Fibroblast of upper back skin (primary cell): Measurements from ENCODE around the gene ISG15.
A peak's percentile ranks its signal among the peaks of the same experiment; 100 is the strongest.
"Not testable (repeated sequence)": the region's sequence is repeated elsewhere in the genome, so short reads cannot be mapped to it uniquely, and the experiment has no call there.

Experiments used
- DNase-seq: peaks from one replicate; pipeline ENCODE4 v3.0.0-alpha.2; 2013

Gene ISG15

DNA sequence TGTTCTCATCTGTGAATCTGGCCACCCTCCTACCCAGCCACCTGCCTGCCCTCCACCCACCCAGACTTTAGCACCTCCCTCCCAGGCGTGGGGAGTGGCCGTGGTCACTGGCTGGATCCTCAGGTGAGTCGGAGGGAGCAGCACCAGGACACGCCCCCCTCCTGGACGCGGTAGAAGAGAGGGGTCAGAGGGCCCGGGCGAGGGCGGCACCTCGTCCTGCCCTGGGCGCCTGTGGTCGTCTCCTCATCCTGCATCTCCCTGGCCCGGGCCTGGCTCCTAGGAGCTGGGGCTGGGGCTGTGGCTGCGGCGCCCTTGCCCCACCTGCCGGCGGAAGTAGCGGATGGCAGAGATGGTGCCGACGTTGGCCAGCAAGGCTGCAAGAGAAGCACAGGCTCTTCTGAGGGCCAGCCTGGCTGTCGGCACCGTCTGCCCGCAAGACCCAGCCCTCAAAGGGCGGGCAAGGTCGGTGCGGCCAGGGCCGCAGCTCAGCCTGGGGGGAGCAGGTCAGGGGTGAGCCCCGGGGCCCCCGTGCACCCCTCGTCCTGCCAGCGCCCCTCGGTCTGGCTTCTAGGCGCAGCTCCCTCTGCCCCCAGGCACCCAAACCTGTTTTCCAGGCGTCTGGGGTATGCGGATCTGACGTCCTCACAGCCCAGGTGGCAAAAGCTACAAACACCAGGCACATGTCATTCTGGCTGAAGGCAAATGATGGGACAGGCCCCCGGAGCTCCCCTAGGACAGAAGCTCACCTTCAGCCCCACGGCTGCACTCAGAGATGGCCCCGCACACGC is 37.2 kb upstream of the ISG15 start:
- DNase-seq = peak; percentile 39

- DNase-seq = not testable (repeated sequence)
Measured at GRCh38 chr1:976791-977190, 36.5 kb upstream of the ISG15 start.

DNA sequence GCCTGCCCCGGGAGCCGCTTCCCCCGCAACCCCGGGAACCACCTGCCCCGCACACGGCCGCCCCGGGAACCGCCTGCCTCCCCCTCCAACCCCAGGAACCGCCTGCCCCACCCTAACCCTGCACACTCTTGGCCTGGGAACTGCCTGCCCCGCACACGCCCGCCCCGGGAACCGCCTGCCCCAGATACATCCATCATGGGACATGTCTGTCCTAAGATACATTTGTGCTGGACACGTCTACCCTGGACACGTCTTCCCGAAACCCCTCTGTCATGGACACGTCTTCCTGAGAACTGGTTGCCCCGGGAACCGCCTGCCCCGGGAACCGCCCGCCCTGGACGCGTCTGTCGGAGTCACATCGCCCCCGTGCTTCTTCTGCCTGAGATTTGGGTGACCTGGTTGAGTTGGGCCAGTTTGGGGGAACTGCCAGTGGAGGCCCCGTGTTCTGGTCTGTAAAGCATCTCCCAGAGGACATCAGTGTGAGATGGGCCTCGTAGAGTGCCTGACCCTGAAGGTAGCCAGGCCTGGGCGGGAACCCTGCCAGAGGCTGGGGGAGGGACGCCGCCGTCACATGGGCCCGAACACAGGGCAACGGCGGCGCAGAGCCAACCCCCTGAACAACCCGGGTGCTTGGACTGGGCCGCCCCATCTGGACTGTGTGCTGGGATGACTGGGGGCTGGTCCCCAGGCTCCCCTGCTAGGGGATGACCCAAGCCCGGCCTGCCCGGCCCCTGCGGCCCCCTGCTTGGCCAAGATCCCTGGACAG is 35.0 kb upstream of the ISG15 start:
- DNase-seq = no peak

DNA sequence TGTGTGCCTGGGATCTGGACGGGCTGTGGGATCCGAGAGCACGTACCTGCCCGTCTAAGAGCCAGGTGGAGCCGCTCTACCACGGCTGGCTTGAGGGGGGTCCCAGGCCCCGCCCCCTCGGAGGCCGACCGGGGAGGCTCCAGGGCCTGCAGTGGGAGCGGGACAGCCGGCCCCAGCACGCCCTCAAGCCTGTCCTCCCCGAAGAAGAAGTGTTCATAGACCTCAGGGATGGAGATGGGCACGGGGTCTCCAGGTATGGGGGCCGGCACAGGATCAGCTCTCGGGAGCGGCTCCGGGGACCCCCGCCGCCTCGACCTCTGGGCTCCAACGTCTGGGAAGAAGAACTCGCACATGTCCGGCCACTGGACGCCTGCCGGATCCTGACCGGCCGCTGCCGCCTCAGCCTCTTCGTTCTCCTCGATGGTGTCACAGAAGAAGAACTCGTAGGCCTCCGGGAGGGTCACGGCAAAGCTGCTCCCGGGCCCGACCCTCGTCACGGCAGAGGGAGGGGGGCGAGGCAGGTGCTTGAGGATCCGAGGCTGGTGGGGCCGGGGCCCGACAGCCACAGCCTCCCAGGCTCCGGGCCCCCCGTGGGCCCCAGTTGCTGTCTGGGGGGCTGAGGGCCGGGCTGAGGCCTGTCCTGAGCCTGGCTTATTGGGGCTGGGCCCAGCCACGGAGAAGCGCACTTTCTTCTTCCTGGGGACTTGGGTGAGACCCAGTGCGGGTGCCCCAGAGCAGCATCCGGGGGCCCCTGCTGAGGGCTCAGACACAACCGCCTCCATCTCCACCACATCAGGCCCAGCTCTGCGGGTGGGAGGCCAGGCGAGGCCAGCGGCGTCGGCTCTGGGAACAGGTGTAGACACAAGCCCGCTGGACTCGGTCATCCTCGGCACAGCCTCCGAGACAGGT is 34.2 kb upstream of the ISG15 start:
- DNase-seq = no peak

DNA sequence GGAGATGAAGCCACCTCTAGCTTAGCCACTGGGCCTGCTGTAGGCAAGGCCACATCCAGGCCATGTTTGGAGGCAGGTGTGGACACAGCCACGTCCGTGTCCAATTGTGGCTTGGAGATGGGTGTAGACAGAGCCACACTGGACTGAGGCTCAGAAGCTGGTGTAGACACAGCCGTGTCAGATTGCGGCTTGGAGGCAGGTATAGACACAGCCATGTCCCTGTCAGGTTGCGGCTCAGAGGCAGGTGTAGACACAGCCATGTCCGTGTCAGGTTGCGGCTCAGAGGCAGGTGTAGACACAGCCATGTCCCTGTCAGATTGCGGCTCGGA is 33.6 kb upstream of the ISG15 start:
- no peak for DNase-seq

DNA sequence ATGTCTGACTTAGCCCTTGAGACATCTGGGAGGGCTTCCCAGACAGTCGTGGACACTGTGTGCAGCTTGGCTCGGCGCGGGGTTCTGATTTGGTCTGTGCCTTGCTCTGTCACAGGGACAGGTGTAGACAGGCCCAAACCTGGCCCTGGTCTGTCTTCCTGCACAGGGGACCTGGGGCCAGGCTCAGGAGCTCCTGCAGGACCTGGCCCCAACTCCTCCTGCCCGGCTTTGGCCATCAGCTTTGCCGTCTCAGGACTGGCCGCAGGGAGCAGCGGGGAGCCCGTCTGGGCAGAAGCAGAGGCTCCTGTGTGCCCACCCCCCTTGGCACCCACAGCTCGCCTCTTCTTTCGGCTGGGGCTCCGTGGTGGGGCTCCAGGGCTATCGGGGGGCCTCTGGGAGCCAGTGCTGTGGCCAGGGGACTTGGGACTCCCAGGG is 33.1 kb upstream of the ISG15 start:
- no peak for DNase-seq

DNA sequence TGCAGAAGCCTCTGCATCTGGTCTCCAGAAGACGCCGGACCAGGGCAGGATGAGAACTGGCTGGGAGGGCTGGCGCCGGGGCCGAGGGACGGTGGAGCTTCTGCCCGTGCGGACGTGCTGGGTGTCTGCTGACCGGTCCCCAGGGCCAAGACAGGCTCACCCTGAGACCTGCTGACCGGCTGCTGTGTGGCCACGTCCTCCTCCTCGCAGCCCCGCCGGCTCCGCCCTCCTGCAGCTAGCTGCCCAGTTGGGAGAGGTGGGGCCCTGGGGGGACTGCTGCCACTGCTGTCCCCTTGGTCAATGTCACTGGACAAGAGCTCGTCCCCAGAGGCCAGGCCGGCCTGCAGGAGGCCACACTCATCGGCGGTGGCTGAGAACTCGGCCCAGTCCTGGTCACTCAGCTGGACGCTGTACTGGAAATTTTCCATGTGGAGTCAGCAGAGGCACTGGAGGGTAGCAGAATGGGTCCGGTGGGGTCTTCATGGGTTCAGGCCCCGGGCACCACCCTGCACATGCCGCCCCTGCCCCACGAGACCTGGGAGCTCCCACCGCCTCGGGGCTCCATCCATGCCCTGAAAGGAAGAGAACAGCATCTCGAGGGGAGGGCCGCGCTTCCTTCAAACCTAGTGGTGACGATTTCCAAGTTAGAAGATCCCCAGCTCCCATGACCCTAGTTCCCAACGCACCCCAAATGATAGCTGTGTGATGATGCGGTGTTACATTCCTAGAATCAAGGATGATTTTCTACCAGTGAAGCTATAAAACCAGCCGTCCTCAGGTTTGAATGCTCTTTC is 32.5 kb upstream of the ISG15 start:
- DNase-seq = no peak

- DNase-seq = no peak
Measured at GRCh38 chr1:981491-981954, 31.8 kb upstream of the ISG15 start.

DNA sequence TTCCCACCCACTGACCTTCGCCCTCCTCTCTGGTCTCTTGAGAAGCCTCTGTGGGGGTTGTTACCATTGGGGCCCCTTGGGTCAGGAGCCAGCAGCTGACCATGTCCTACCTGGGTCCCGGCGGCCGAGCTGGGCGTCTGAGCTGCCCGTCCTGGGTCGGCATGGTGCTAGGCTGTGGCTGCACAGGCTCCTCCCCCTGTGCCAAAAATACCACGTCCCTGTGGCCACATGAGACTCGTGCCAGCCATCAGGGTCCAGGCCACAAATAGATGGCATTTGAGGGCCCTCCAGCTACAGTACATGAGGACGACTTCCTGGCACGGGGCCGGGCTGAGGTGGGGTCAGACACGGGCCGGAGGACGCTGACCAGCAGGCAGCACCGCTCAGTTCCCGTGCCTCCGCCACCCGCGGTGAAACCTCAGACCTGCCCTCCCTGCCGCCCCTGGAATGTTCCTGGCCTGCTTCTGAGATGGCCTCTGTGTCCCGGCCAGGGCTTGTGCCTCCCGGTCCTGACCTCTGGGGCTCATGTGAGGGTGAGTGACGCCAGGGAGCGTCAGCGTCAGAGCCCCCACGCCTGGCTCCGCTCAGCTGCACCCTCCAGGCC is 31.2 kb upstream of the ISG15 start, which contains the start of gene PERM1:
Gene PERM1, minus strand, starts transcription at position 139 of the 604 bp plus-strand sequence. CDS start 1,064 bp downstream, outside the sequence.
- DNase-seq = no peak

- DNase-seq = no peak
Measured at GRCh38 chr1:982765-983436, 30.4 kb upstream of the ISG15 start.

GRCh38 chr1:983798-984475 is 29.4 kb upstream of the ISG15 start:
- no peak for DNase-seq

GRCh38 chr1:984476-984814 is 28.9 kb upstream of the ISG15 start:
- DNase-seq = no peak

GRCh38 chr1:985126-985525 is 28.2 kb upstream of the ISG15 start:
- DNase-seq = no peak

- DNase-seq = not testable (repeated sequence)
Measured at GRCh38 chr1:988061-988460, 25.2 kb upstream of the ISG15 start.

DNA sequence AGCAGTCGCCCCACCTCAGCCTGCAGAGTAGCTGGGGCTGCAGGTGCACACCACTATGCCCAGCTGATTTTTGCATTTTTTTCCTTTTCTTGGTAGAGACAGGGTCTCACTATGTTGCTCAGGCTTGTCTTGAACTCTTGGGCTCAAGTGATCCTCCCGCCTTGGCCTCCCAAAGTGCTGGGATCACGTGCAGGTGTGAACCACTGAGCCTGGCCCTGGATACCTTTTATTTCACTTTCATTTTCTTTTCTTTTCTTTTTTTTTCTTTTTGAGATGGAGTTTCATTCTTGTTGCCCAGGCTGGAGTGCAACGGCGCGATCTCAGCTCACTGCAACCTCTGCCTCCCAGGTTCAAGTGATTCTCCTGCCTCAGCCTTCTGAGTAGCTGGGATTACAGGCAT is 22.0 kb upstream of the ISG15 start:
- not testable (repeated sequence) for DNase-seq

- no peak for DNase-seq
Measured at GRCh38 chr1:991895-992294, 21.4 kb upstream of the ISG15 start.

DNA sequence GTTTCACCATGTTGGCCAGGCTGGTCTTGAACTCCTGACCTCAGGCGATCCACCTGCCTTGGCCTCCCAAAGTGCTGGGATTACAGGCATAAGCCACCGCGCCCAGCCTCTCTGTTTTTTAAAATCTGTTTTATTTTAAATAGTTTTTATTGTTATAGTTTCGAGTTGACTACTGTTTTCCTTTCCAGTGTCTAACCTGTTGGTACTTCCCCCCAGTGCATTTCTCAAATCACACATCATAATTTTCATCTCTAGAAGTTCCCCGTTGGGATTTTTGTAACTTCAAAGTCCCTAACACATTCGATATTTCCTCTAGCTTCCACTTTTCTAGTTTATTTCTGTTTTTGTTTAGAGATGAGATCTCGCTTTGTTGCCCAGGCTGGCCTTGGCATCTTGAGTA is 20.9 kb upstream of the ISG15 start:
- no peak for DNase-seq

DNA sequence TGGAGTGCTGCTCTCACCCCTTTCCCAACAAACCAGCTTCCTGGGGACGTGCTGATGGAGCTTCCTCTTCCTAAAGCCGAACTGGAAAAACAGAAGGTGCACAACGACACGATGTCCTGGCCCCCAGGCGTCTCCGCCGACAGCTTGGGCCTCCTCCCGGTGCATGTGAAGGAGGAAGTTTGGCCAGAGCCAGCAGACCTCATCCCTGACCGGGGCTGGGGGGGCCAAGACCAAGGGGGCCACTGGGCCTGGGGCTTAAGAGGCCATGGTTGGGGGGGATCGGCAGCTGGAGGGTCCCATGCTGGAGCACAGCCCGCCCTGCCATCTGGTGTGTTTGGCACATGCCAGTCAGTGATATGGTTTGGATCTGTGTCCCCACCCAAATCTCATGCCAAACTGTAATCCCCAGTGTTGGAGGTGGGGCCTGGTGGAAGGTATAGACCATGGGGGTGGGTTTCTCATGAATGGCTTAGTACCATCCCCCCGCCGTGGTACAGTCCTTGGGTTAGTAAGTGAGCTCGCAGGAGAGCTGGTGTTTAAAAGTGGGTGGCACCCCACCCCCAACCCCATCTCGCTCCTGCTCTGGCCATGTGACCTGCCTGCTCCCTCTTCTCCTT is 19.8 kb upstream of the ISG15 start:
- DNase-seq = no peak

- DNase-seq = not testable (repeated sequence)
Measured at GRCh38 chr1:994546-994945, 18.8 kb upstream of the ISG15 start.
